ENCODE measurements around the gene ABHD16B. TPM values are rescaled to one million over a fixed set of nuclear protein-coding genes. Genes with fewer than 3 reads are reported as not detected.
A peak's percentile ranks its signal among the peaks of the same experiment; 100 is the strongest.

Gene ABHD16B
- total RNA-seq: not detected in 2 replicates

GRCh38 chr20:63861365-63861934 lies at the start of gene ABHD16B:
Gene ABHD16B (plus strand): TSS chr20:63861498. CDS start chr20:63861541, 43 bp downstream.

GRCh38 chr20:63830841-63831588 lies 30.3 kb upstream of the ABHD16B start, which contains the start of gene ZBTB46:
Gene ZBTB46 (minus strand): TSS chr20:63831264. CDS start chr20:63790757, 40,507 bp downstream.

GRCh38 chr20:63864978-63865640 lies 3.8 kb downstream of the ABHD16B start, which contains the start of gene TPD52L2:
Gene TPD52L2 (plus strand): TSS chr20:63865270. CDS start chr20:63865366, 96 bp downstream.

GRCh38 chr20:63894358-63895201 lies 33.3 kb downstream of the ABHD16B start, which contains the start of gene DNAJC5:
Gene DNAJC5 (plus strand): TSS chr20:63895126. CDS start chr20:63928346, 33,220 bp downstream.

Small RNAs within 50 kb of the gene (small RNA-seq; reads per million reads assigned to genes)
- gene RNU1-134P: 1.8 reads per million, percentile 68 among the genes with 10 or more reads in this experiment

Other genes with a start within 250 kb of the ABHD16B start
- gene GMEB2, start 234.4 kb upstream of the ABHD16B start, total RNA-seq: 8.6 and 9.0 TPM in 2 replicates
- 9.8 and 11.6 TPM in 2 replicates for gene STMN3, start 208.1 kb upstream of the ABHD16B start, total RNA-seq
- 11.0 and 12.2 TPM in 2 replicates for gene RTEL1, start 203.2 kb upstream of the ABHD16B start, total RNA-seq
- 2.9 and 5.4 TPM in 2 replicates for gene TNFRSF6B, start 164.8 kb upstream of the ABHD16B start, total RNA-seq
- 23.0 and 23.5 TPM in 2 replicates for gene ARFRP1, start 153.5 kb upstream of the ABHD16B start, total RNA-seq
- 14.5 and 15.0 TPM in 2 replicates for gene ZGPAT, start 153.5 kb upstream of the ABHD16B start, total RNA-seq
- 1.3 and 1.6 TPM in 2 replicates for gene LIME1, start 124.8 kb upstream of the ABHD16B start, total RNA-seq
- gene SLC2A4RG, start 121.7 kb upstream of the ABHD16B start, total RNA-seq: 33.6 and 34.5 TPM in 2 replicates
- 3.5 and 4.4 TPM in 2 replicates for gene ZBTB46, start 30.2 kb upstream of the ABHD16B start, total RNA-seq
- gene TPD52L2, start 3.8 kb downstream of the ABHD16B start, total RNA-seq: 154 and 159 TPM in 2 replicates
- 41.2 and 41.3 TPM in 2 replicates for gene DNAJC5, start 33.6 kb downstream of the ABHD16B start, total RNA-seq
- 9.2 and 11.8 TPM in 2 replicates for gene UCKL1, start 94.9 kb downstream of the ABHD16B start, total RNA-seq
- 9.2 and 10.2 TPM in 2 replicates for gene ZNF512B, start 108.4 kb downstream of the ABHD16B start, total RNA-seq
- gene SAMD10, start 118.1 kb downstream of the ABHD16B start, total RNA-seq: 0.43 and 0.65 TPM in 2 replicates
- 56.5 and 57.6 TPM in 2 replicates for gene PRPF6, start 119.6 kb downstream of the ABHD16B start, total RNA-seq
- gene C20orf204, start 174.7 kb downstream of the ABHD16B start, total RNA-seq: 1.2 and 1.4 TPM in 2 replicates
- gene SOX18, start 188.1 kb downstream of the ABHD16B start, total RNA-seq: 0.22 TPM in 1 of 2 replicates, not detected in the other
- gene TCEA2, start 201.7 kb downstream of the ABHD16B start, total RNA-seq: 17.5 and 20.9 TPM in 2 replicates
- gene RGS19, start 218.0 kb downstream of the ABHD16B start, total RNA-seq: 7.1 and 8.0 TPM in 2 replicates
- gene OPRL1, start 218.6 kb downstream of the ABHD16B start, total RNA-seq: 0.52 and 0.86 TPM in 2 replicates
- gene LKAAEAR1, start 222.9 kb downstream of the ABHD16B start, total RNA-seq: not detected in 2 replicates
- gene NPBWR2, start 246.1 kb downstream of the ABHD16B start, total RNA-seq: not detected in 2 replicates

Measured in articular chondrocyte of knee joint (primary cell).